HepG2 (cell line): Measurements from ENCODE around the gene COA5. TPM values are rescaled to one million over a fixed set of nuclear protein-coding genes. Genes with fewer than 3 reads are reported as not detected.

Experiments used
- AKNA ChIP-seq: sonication (generic); formaldehyde crosslinking; IDR thresholded peaks from 2 replicates; pipeline ENCODE4 v1.4.0; 2020; ENCODE audit warnings: missing genetic modification reagents, borderline replicate concordance
- ELK4 ChIP-seq: sonication (generic); formaldehyde crosslinking; IDR thresholded peaks from 2 replicates; pipeline ENCODE4 v1.9.0; 2021; ENCODE audit warnings: missing genetic modification reagents, borderline replicate concordance
- ETS1 ChIP-seq: sonication (generic); formaldehyde crosslinking; IDR thresholded peaks from 2 replicates; pipeline ENCODE4 v1.4.0; 2020; ENCODE audit warnings: missing genetic modification reagents
- FOXA3 ChIP-seq: IDR thresholded peaks from 2 replicates; pipeline ENCODE4 v1.6.1; 2016; ENCODE audit warnings: missing genetic modification reagents, missing compliant biosample characterization
- HNRNPK ChIP-seq: fragments of 200-400 bp; formaldehyde crosslinking; IDR thresholded peaks from 2 replicates; pipeline ENCODE4 v1.6.1; 2018; ENCODE audit warnings: low read length, low read depth, moderate library complexity, mild to moderate bottlenecking; ENCODE audit not compliant: poor library complexity, severe bottlenecking
- HOXA7 ChIP-seq: sonication (generic); formaldehyde crosslinking; IDR thresholded peaks from 2 replicates; pipeline ENCODE4 v1.8.1; 2022; ENCODE audit warnings: mild to moderate bottlenecking, missing genetic modification reagents, moderate library complexity
- HOXA9 ChIP-seq: sonication (generic); formaldehyde crosslinking; IDR thresholded peaks from 2 replicates; pipeline ENCODE4 v1.8.1; 2022; ENCODE audit warnings: missing genetic modification reagents, mild to moderate bottlenecking, moderate library complexity, borderline replicate concordance
- IRX3 ChIP-seq: sonication (generic); formaldehyde crosslinking; IDR thresholded peaks from 2 replicates; pipeline ENCODE4 v1.8.1; 2023; ENCODE audit warnings: mild to moderate bottlenecking, low read depth, missing genetic modification reagents, borderline replicate concordance
- MTA1 ChIP-seq: sonication (generic); formaldehyde crosslinking; IDR thresholded peaks from 2 replicates; pipeline ENCODE4 v1.4.0; 2020; ENCODE audit warnings: missing genetic modification reagents, mild to moderate bottlenecking, borderline replicate concordance
- MTF1 ChIP-seq: sonication (generic); formaldehyde crosslinking; IDR thresholded peaks from 2 replicates; pipeline ENCODE4 v1.5.0; 2020; ENCODE audit warnings: missing genetic modification reagents
- POLR2G ChIP-seq: fragments of 200-400 bp; formaldehyde crosslinking; IDR thresholded peaks from 2 replicates; pipeline ENCODE4 v1.6.1; 2018; ENCODE audit warnings: mild to moderate bottlenecking, low read depth, low read length, moderate library complexity
- PPARG ChIP-seq: conservative IDR thresholded peaks from 2 replicates; pipeline ENCODE4 v1.6.1; 2016; ENCODE audit warnings: missing biosample characterization, missing genetic modification reagents
- RFXAP ChIP-seq: sonication (generic); formaldehyde crosslinking; IDR thresholded peaks from 2 replicates; pipeline ENCODE4 v1.4.0; 2020; ENCODE audit warnings: missing genetic modification reagents, borderline replicate concordance
- SRF ChIP-seq: IDR thresholded peaks from 2 replicates; pipeline ENCODE4 v1.6.1; 2011; ENCODE audit warnings: mild to moderate bottlenecking, low read depth, low read length, moderate library complexity
- ZBTB39 ChIP-seq: sonication (generic); formaldehyde crosslinking; IDR thresholded peaks from 2 replicates; pipeline ENCODE4 v1.5.0; 2020; ENCODE audit warnings: missing genetic modification reagents
- ZNF274 ChIP-seq: sonication (generic); formaldehyde crosslinking; IDR thresholded peaks from 2 replicates; pipeline ENCODE4 v1.5.1; 2020; ENCODE audit warnings: mild to moderate bottlenecking, missing genetic modification reagents
- ZNF275 ChIP-seq: sonication (generic); formaldehyde crosslinking; IDR thresholded peaks from 2 replicates; pipeline ENCODE4 v1.8.0; 2022; ENCODE audit warnings: missing genetic modification reagents, mild to moderate bottlenecking, inconsistent platforms, borderline replicate concordance
- ZNF383 ChIP-seq: sonication (generic); formaldehyde crosslinking; IDR thresholded peaks from 2 replicates; pipeline ENCODE4 v1.4.0; 2020; ENCODE audit warnings: missing genetic modification reagents, mild to moderate bottlenecking, borderline replicate concordance
- ZNF766 ChIP-seq: sonication (generic); formaldehyde crosslinking; IDR thresholded peaks from 2 replicates; pipeline ENCODE4 v1.5.0; 2020; ENCODE audit warnings: missing genetic modification reagents, borderline replicate concordance
- polyA plus RNA-seq, 8 experiments: library from polyadenylated mRNA; depleted of rRNA in 3 of 8; stranded (reverse) in 7 of 8; unstranded in 1 of 8; fragments of >200 nt; fragmentation: Illumina TruSeq in 4 of 8; extraction: Trizol in 4 of 8; gene quantifications; 2 replicates each; pipeline versions ENCODE4 v1.2.1 to v1.2.3, GENCODE V29; 2011 to 2016; ENCODE audit warnings: low read depth in 4 of 8, missing spikeins in 1 of 8, mixed read lengths in 1 of 8; ENCODE audit not compliant: insufficient read depth in 1 of 8
- total RNA-seq, 5 experiments: library from RNA; depleted of rRNA; stranded (reverse); fragments of >200 nt; fragmentation: Illumina TruSeq; extraction: Trizol; gene quantifications; 2 replicates each; pipeline ENCODE4 v1.2.3, GENCODE V29; 2016; ENCODE audit warnings: low read depth in 1 of 5

Gene COA5
- total and polyA plus RNA-seq, 2 of the 13 experiments (the other 11 are each of a cell fraction or from before 2014, with no cell fraction given), result 43.6 to 64.5 TPM

GRCh38 chr2:98601532-98602132, 6.7 kb downstream of the COA5 start (continued):
- TF ChIP-seq MTF1 (no peak), HOXA9 (no peak), PPARG (CRISPR knock-in tag) (no peak), ZNF274 (CRISPR knock-in tag) (no peak), FOXA3 (CRISPR knock-in tag) (no peak), RFXAP (CRISPR knock-in tag) (no peak), ELK4 (CRISPR knock-in tag) (no peak), ZBTB39 (CRISPR knock-in tag) (no peak), MTA1 (CRISPR knock-in tag) (no peak), IRX3 (CRISPR knock-in tag) (no peak), AKNA (no peak), ZNF383 (CRISPR knock-in tag) (no peak), SRF (no peak), HNRNPK (no peak), ZNF766 (CRISPR knock-in tag) (no peak), ETS1 (CRISPR knock-in tag) (no peak), HOXA7 (CRISPR knock-in tag) (no peak), ZNF275 (CRISPR knock-in tag) (no peak), POLR2G (0 out of 2 replicates have a peak, but pooled peaks have one; percentile 30)
